Activated CD4-positive, alpha-beta T cell treated with anti-CD3 and anti-CD28 coated beads, Interleukin-2, Interleukin-6, amounts not matched to agents 100 ng/mL and 50 ng/mL, durations not matched to agents 16 hours and 8 hours (primary cell): Measurements from ENCODE around the gene FOXD4.
"Not testable (repeated sequence)": the region's sequence is repeated elsewhere in the genome, so short reads cannot be mapped to it uniquely, and the experiment has no call there.

ENCODE experiments used
- DNase-seq: peaks from one replicate; pipeline ENCODE4 v3.0.0-alpha.2; 2020

Gene FOXD4

GRCh38 chr9:90851-91250 lies 27.4 kb downstream of the FOXD4 start:
- not testable (repeated sequence) for DNase-seq

GRCh38 chr9:88396-89037 lies 29.7 kb downstream of the FOXD4 start:
- not testable (repeated sequence) for DNase-seq

GRCh38 chr9:87860-88259 lies 30.4 kb downstream of the FOXD4 start:
- not testable (repeated sequence) for DNase-seq

GRCh38 chr9:87105-87504 lies 31.1 kb downstream of the FOXD4 start:
- DNase-seq, result not testable (repeated sequence)

- not testable (repeated sequence) for DNase-seq
Measured at GRCh38 chr9:86697-87096, 31.5 kb downstream of the FOXD4 start.

GRCh38 chr9:82932-83689 lies 35.1 kb downstream of the FOXD4 start:
- not testable (repeated sequence) for DNase-seq

GRCh38 chr9:78333-78732 lies 39.9 kb downstream of the FOXD4 start:
- DNase-seq, result not testable (repeated sequence)

- not testable (repeated sequence) for DNase-seq
Measured at GRCh38 chr9:76389-76788, 41.8 kb downstream of the FOXD4 start.

- not testable (repeated sequence) for DNase-seq
Measured at GRCh38 chr9:73900-74525, 44.2 kb downstream of the FOXD4 start.

GRCh38 chr9:73076-73899 lies 44.9 kb downstream of the FOXD4 start:
- not testable (repeated sequence) for DNase-seq
